Mesenchymal stem cell (in vitro differentiated cells and primary cell): ENCODE results near the gene CPOX.
"Not testable (repeated sequence)": the region's sequence is repeated elsewhere in the genome, so short reads cannot be mapped to it uniquely, and the experiment has no call there.

Source experiments
- DNase-seq: peaks from one replicate; pipeline ENCODE4 v3.0.0-alpha.2; 2013
- H2AFZ ChIP-seq: one replicate; pipeline ENCODE4 v1.6.1; 2013; ENCODE audit warnings: low read depth, mild to moderate bottlenecking, control low read depth, inconsistent platforms, low read length, moderate library complexity
- H2AK5ac ChIP-seq: 2 replicates; pipeline ENCODE4 v1.6.1; 2013; ENCODE audit warnings: low read length, moderate library complexity, mild to moderate bottlenecking, inconsistent platforms; ENCODE audit not compliant: severe bottlenecking
- H2BK120ac ChIP-seq: one replicate; pipeline ENCODE4 v1.6.1; 2013; ENCODE audit warnings: low read depth, mild to moderate bottlenecking, inconsistent platforms, low read length, moderate library complexity
- H2BK12ac ChIP-seq, 2 experiments: one replicate each; pipeline ENCODE4 v1.6.1; 2013; ENCODE audit warnings: inconsistent platforms in 2 of 2, low read length in 2 of 2, mild to moderate bottlenecking in 2 of 2, moderate library complexity in 2 of 2, control low read depth in 1 of 2
- H2BK15ac ChIP-seq: one replicate; pipeline ENCODE4 v1.6.1; 2013; ENCODE audit warnings: mild to moderate bottlenecking, low read depth, inconsistent platforms; ENCODE audit not compliant: poor library complexity, severe bottlenecking
- H2BK5ac ChIP-seq: 2 replicates; pipeline ENCODE4 v1.6.1; 2013; ENCODE audit warnings: low read depth, mild to moderate bottlenecking, low read length, control low read depth, inconsistent platforms; ENCODE audit not compliant: poor library complexity, severe bottlenecking
- H3K14ac ChIP-seq, 2 experiments: one replicate each; pipeline ENCODE4 v1.6.1; 2013; ENCODE audit warnings: inconsistent platforms in 2 of 2, low read length in 2 of 2, control low read depth in 1 of 2, mild to moderate bottlenecking in 1 of 2, moderate library complexity in 1 of 2
- H3K18ac ChIP-seq, 2 experiments: one replicate each; pipeline ENCODE4 v1.6.1; 2013; ENCODE audit warnings: inconsistent platforms in 2 of 2, low read length in 2 of 2, control low read depth in 1 of 2, low read depth in 1 of 2, mild to moderate bottlenecking in 1 of 2
- H3K23ac ChIP-seq, 2 experiments: one replicate each; pipeline ENCODE4 v1.6.1; 2013; ENCODE audit warnings: inconsistent platforms in 2 of 2, low read length in 2 of 2, mild to moderate bottlenecking in 2 of 2, moderate library complexity in 2 of 2, control low read depth in 1 of 2
- H3K27ac ChIP-seq: 2 replicates; pipeline ENCODE4 v1.5.1; 2013; ENCODE audit warnings: mild to moderate bottlenecking, moderate library complexity, low read length, control low read depth, inconsistent platforms; ENCODE audit not compliant: poor library complexity, severe bottlenecking
- H3K27me3 ChIP-seq, 2 experiments: 2 replicates each; pipeline versions ENCODE4 v1.6.1 to v1.7.0; 2013; ENCODE audit warnings: low read length in 2 of 2, mild to moderate bottlenecking in 2 of 2, moderate library complexity in 2 of 2, control low read depth in 1 of 2, inconsistent platforms in 1 of 2; ENCODE audit not compliant: control insufficient read depth in 1 of 2, insufficient read depth in 1 of 2
- H3K36me3 ChIP-seq, 2 experiments: 2 replicates each; pipeline versions ENCODE4 v1.6.1 to v1.7.0; 2013; ENCODE audit warnings: low read length in 2 of 2, control low read depth in 1 of 2, inconsistent platforms in 1 of 2, low read depth in 1 of 2, mild to moderate bottlenecking in 1 of 2; ENCODE audit not compliant: insufficient read depth in 2 of 2, control insufficient read depth in 1 of 2
- H3K4ac ChIP-seq, 2 experiments: one replicate each; pipeline ENCODE4 v1.6.1; 2013; ENCODE audit warnings: inconsistent platforms in 2 of 2, low read length in 2 of 2, mild to moderate bottlenecking in 2 of 2, moderate library complexity in 2 of 2, control low read depth in 1 of 2, low read depth in 1 of 2
- H3K4me1 ChIP-seq: 2 replicates; pipeline ENCODE4 v1.6.1; 2013; ENCODE audit warnings: low read depth, low read length, control low read depth; ENCODE audit not compliant: control insufficient read depth, insufficient read depth
- H3K4me2 ChIP-seq: 2 replicates; pipeline ENCODE4 v1.6.1; 2013; ENCODE audit warnings: low read length, mild to moderate bottlenecking, inconsistent platforms; ENCODE audit not compliant: poor library complexity, severe bottlenecking
- H3K4me3 ChIP-seq, 2 experiments: 2 replicates each; pipeline versions ENCODE4 v1.5.1 to v1.7.0; 2013; ENCODE audit warnings: low read length in 2 of 2, mild to moderate bottlenecking in 2 of 2, control low read depth in 1 of 2, low read depth in 1 of 2; ENCODE audit not compliant: insufficient read depth in 1 of 2
- H3K79me1 ChIP-seq: replicated peaks from 2 replicates; pipeline ENCODE4 v1.6.1; 2013; ENCODE audit warnings: mild to moderate bottlenecking, control low read depth, low read length, inconsistent platforms; ENCODE audit not compliant: poor library complexity, severe bottlenecking
- H3K9ac ChIP-seq: 2 replicates; pipeline ENCODE4 v1.7.0; 2013; ENCODE audit warnings: mild to moderate bottlenecking, low read length, moderate library complexity
- H3K9me3 ChIP-seq: 2 replicates; pipeline ENCODE4 v1.7.0; 2013; ENCODE audit warnings: mild to moderate bottlenecking, low read length; ENCODE audit not compliant: control insufficient read depth
- H4K8ac ChIP-seq: one replicate; pipeline ENCODE4 v1.6.1; 2013; ENCODE audit warnings: inconsistent platforms, mild to moderate bottlenecking, low read length, moderate library complexity
- H4K91ac ChIP-seq: one replicate; pipeline ENCODE4 v1.6.1; 2013; ENCODE audit warnings: mild to moderate bottlenecking, low read length, inconsistent platforms
- WGBS: methylation state at CpG from one replicate; pipeline ENCODE4 v1.1.7; 2013; ENCODE audit warnings: mixed read lengths; 5-methylcytosine and 5-hydroxymethylcytosine counted together

The CPOX gene

GRCh38 chr3:98561727-98562521 is 31.5 kb downstream of the CPOX start:
- no peak overlapping the region for H2BK15ac ChIP-seq
- no peak overlapping the region for H2AK5ac ChIP-seq
- peak overlapping the region in 1 of 2 experiments; percentile 21 for H2BK12ac ChIP-seq
- no peak overlapping the region for H3K23ac ChIP-seq
- H2BK5ac ChIP-seq = no peak overlapping the region
- no peak overlapping the region for H3K4me2 ChIP-seq
- no peak overlapping the region for H3K27ac ChIP-seq
- no peaks in the 10 kb centered on the region for H3K4me1 ChIP-seq
- no peak overlapping the region for H3K9ac ChIP-seq
- H3K18ac ChIP-seq = no peak overlapping the region
- 97% methylated on average over 2 of the region's 5 CpGs for WGBS
- H3K9me3 ChIP-seq = no peaks in the 10 kb centered on the region
- H2BK120ac ChIP-seq = no peak overlapping the region
- no peak overlapping the region for H4K8ac ChIP-seq
- no peaks in the 10 kb centered on the region for H3K36me3 ChIP-seq
- DNase-seq = peak; percentile 41
- no peak overlapping the region for H3K14ac ChIP-seq
- H3K79me1 ChIP-seq = no peaks in the 10 kb centered on the region
- H3K4me3 ChIP-seq = no peak overlapping the region
- H2AFZ ChIP-seq = no peak overlapping the region
- no peak overlapping the region for H3K4ac ChIP-seq
- no peak overlapping the region for H4K91ac ChIP-seq
- H3K27me3 ChIP-seq = peaks cover 0 to 4% of the 10 kb centered on the region in 2 experiments

DNA sequence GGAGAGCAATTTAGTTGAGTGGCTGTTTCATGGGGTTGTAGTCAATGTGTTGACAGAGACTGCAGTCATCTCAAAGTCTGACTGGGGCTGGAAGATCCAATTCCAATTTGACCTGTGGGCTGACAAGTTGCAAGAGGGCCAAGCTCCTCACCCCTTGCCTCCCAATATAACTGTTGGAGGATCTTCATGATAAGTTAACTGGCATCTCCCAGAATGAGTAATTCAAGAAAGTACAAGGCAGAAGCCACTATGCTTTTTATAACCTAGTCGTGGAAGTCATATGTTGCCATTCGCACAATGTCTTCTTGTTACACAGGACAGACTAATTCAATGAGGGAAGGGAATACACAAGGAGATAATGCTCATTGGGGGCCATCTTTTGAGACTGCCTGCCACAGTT is 32.5 kb downstream of the CPOX start:
- Histone ChIP-seq H2AFZ (no peak overlapping the region), H3K23ac (no peak overlapping the region), H3K27me3 (peaks cover 4 to 11% of the 10 kb centered on the region in 2 experiments), H3K4me1 (no peaks in the 10 kb centered on the region), H3K79me1 (no peaks in the 10 kb centered on the region), H3K4me2 (no peak overlapping the region), H2AK5ac (no peak overlapping the region), H3K18ac (no peak overlapping the region), H3K9ac (no peak overlapping the region), H3K14ac (no peak overlapping the region), H3K36me3 (no peaks in the 10 kb centered on the region), H2BK120ac (no peak overlapping the region), H2BK15ac (no peak overlapping the region), H3K4ac (no peak overlapping the region), H2BK5ac (no peak overlapping the region), H3K4me3 (no peak overlapping the region), H3K9me3 (no peaks in the 10 kb centered on the region), H3K27ac (no peak overlapping the region), H4K8ac (no peak overlapping the region), H4K91ac (no peak overlapping the region), H2BK12ac (no peak overlapping the region)
- 100% methylated on average over 2 of the region's 2 CpGs for WGBS
- DNase-seq = no peak

GRCh38 chr3:98559769-98560168 is 33.6 kb downstream of the CPOX start:
- not testable (repeated sequence) for DNase-seq, H2AFZ ChIP-seq, H3K14ac ChIP-seq, H3K23ac ChIP-seq, H4K91ac ChIP-seq, H3K4me3 ChIP-seq, H3K36me3 ChIP-seq, H2BK120ac ChIP-seq, H3K4ac ChIP-seq, H2BK5ac ChIP-seq, H2BK15ac ChIP-seq, H3K4me1 ChIP-seq, H3K27ac ChIP-seq, H3K79me1 ChIP-seq, H2AK5ac ChIP-seq, H3K9ac ChIP-seq, H3K4me2 ChIP-seq, H2BK12ac ChIP-seq, H3K18ac ChIP-seq, H3K9me3 ChIP-seq, H4K8ac ChIP-seq
- WGBS = 100% methylated on average over 2 of the region's 2 CpGs
- peaks cover 4 to 11% of the 10 kb centered on the region in 2 experiments for H3K27me3 ChIP-seq

GRCh38 chr3:98558100-98558827 is 35.1 kb downstream of the CPOX start:
- Histone ChIP-seq H3K79me1 (no peaks in the 10 kb centered on the region), H2BK120ac (no peak overlapping the region), H3K18ac (no peak overlapping the region), H2BK5ac (no peak overlapping the region), H2BK12ac (no peak overlapping the region), H3K4me1 (no peaks in the 10 kb centered on the region), H4K91ac (no peak overlapping the region), H3K23ac (no peak overlapping the region), H3K4me2 (no peak overlapping the region), H3K27me3 (peaks cover 4 to 11% of the 10 kb centered on the region in 2 experiments), H3K27ac (no peak overlapping the region), H2AK5ac (no peak overlapping the region), H2BK15ac (no peak overlapping the region), H3K9me3 (no peaks in the 10 kb centered on the region), H3K36me3 (no peaks in the 10 kb centered on the region), H3K4ac (no peak overlapping the region), H3K4me3 (no peak overlapping the region), H2AFZ (no peak overlapping the region), H3K14ac (no peak overlapping the region), H4K8ac (no peak overlapping the region), H3K9ac (no peak overlapping the region)
- 89% methylated on average over 4 of the region's 6 CpGs for WGBS
- DNase-seq = no peak
